K562 (cell line): ENCODE measurements around the gene ZNF157. TPM values are rescaled to one million over a fixed set of nuclear protein-coding genes. Genes with fewer than 3 reads are reported as not detected.

Experiments
- ATAC-seq: fragments of 200-7000 bp; cut with Tn5 transposase; 3 replicates; pipeline ENCODE4 v1.9.1; 2020; ENCODE audit warnings: moderate library complexity
- BruUV-seq: library from RNA; stranded (reverse); fragments of 400-500 nt; replicated peaks from 2 replicates; lab custom pipeline; 2021; lab: Mats Ljungman, UMichigan
- CTCF ChIA-PET: fragments of 300-600 bp; formaldehyde crosslinking; extraction: SDS; loops from one replicate; lab custom pipeline; 2021; ENCODE audit warnings: low intra/inter-chr PET ratio; lab: Yijun Ruan, JAX
- POLR2A ChIA-PET: fragments of 300-600, 350-650 bp; sonication (Branson Sonifier 250); formaldehyde crosslinking; extraction: SDS; loops from one replicate; lab custom pipeline; 2021; ENCODE audit warnings: antibody characterized with exemption, inconsistent platforms; lab: Yijun Ruan, JAX
- DNase-seq, 4 experiments: peaks; one replicate each; pipeline versions ENCODE4 v3.0.0 to v3.0.0-alpha.2; 2011 to 2018; ENCODE audit warnings: low spot score in 3 of 4, mixed read lengths in 3 of 4; ENCODE audit errors: extremely low read depth in 1 of 4
- FAIRE-seq: peaks from 2 replicates; lab custom pipeline; 2011; peaks lifted over from hg19 to GRCh38; lab: Jason Lieb, UNC
- H2AFZ ChIP-seq: 2 replicates; pipeline ENCODE4 v1.6.0; 2011; ENCODE audit warnings: low read depth, low read length, control low read depth, inconsistent platforms
- H3K27ac ChIP-seq: fragments of 200-600 bp; 3 replicates; pipeline ENCODE4 v1.8.0; 2011; ENCODE audit warnings: low read depth, mild to moderate bottlenecking, control low read depth, inconsistent platforms, low read length, moderate library complexity, mixed read lengths; ENCODE audit errors: extremely low read depth
- H3K27me3 ChIP-seq, 2 experiments: fragments of 300-600 bp in 1 of 2; 2 replicates in 1 of 2; 3 replicates in 1 of 2; pipeline versions ENCODE4 v1.6.0 to v1.8.0; 2011; ENCODE audit warnings: inconsistent platforms in 2 of 2, low read length in 2 of 2, mild to moderate bottlenecking in 1 of 2, mixed read lengths in 1 of 2, moderate library complexity in 1 of 2; ENCODE audit not compliant: control insufficient read depth in 2 of 2, insufficient read depth in 2 of 2
- H3K36me3 ChIP-seq: fragments of 300-600 bp; 3 replicates; pipeline ENCODE4 v1.8.0; 2011; ENCODE audit warnings: mild to moderate bottlenecking, low read length, inconsistent platforms; ENCODE audit not compliant: control insufficient read depth, insufficient read depth
- H3K4me1 ChIP-seq, 2 experiments: fragments of 200-600 bp in 1 of 2; replicated peaks in 1 of 2; 2 replicates in 1 of 2; 3 replicates in 1 of 2; pipeline versions ENCODE4 v1.5.1 to v1.8.0; 2011; ENCODE audit warnings: inconsistent platforms in 2 of 2, low read length in 2 of 2, mild to moderate bottlenecking in 1 of 2, mixed read lengths in 1 of 2, moderate library complexity in 1 of 2; ENCODE audit not compliant: control insufficient read depth in 2 of 2, insufficient read depth in 2 of 2
- H3K4me2 ChIP-seq: 2 replicates; pipeline ENCODE4 v1.6.1; 2011; ENCODE audit warnings: low read length, control low read depth, inconsistent platforms, mixed read lengths; ENCODE audit not compliant: insufficient read depth
- H3K4me3 ChIP-seq: fragments of 200-600 bp; sonication (generic), shearing (Covaris generic); 2 replicates; pipeline ENCODE4 v1.5.1; 2016; ENCODE audit warnings: control low read depth, inconsistent platforms
- H3K79me2 ChIP-seq: fragments of 200-600 bp; 3 replicates; pipeline ENCODE4 v1.8.0; 2011; ENCODE audit warnings: low read length, inconsistent platforms; ENCODE audit not compliant: control insufficient read depth, insufficient read depth
- H3K9ac ChIP-seq, 2 experiments: 2 replicates each; pipeline versions ENCODE4 v1.6.0 to v1.6.1; 2011; ENCODE audit warnings: low read depth in 2 of 2, low read length in 2 of 2, control low read depth in 1 of 2, inconsistent platforms in 1 of 2, mild to moderate bottlenecking in 1 of 2, mixed read lengths in 1 of 2; ENCODE audit not compliant: insufficient read depth in 1 of 2
- H3K9me1 ChIP-seq: one replicate; pipeline ENCODE4 v1.6.0; 2011; ENCODE audit warnings: inconsistent platforms, mild to moderate bottlenecking, low read length, moderate library complexity; ENCODE audit not compliant: control insufficient read depth, insufficient read depth
- H3K9me3 ChIP-seq: replicated peaks from 2 replicates; pipeline ENCODE4 v1.5.1; 2011; ENCODE audit warnings: low read depth, low read length, inconsistent platforms; ENCODE audit not compliant: control insufficient read depth, insufficient read depth
- H4K20me1 ChIP-seq: replicated peaks from 2 replicates; pipeline ENCODE4 v1.6.1; 2011; ENCODE audit warnings: low read length, inconsistent platforms, mixed read lengths; ENCODE audit not compliant: control insufficient read depth, insufficient read depth
- CEBPB ChIP-seq: fragments of 450-650 bp; IDR thresholded peaks from 2 replicates; pipeline ENCODE4 v1.6.1; 2016; ENCODE audit warnings: missing genetic modification characterization, missing compliant biosample characterization
- FUS ChIP-seq: fragments of 200-400 bp; formaldehyde crosslinking; optimal IDR thresholded peaks from 2 replicates; pipeline ENCODE3; 2017; ENCODE audit warnings: low read depth, low read length
- HNRNPL ChIP-seq: fragments of 200-400 bp; formaldehyde crosslinking; IDR thresholded peaks from 2 replicates; pipeline ENCODE4 v1.6.1; 2017; ENCODE audit warnings: low read depth, mild to moderate bottlenecking, low read length
- NR3C1 ChIP-seq: sonication (generic); formaldehyde crosslinking; IDR thresholded peaks from 2 replicates; pipeline ENCODE4 v1.8.1; 2022; ENCODE audit warnings: missing genetic modification reagents
- PHTF2 ChIP-seq: fragments of 250-450 bp; sonication (Bioruptor Pico); IDR thresholded peaks from 2 replicates; pipeline ENCODE4 v1.5.0; 2021; ENCODE audit warnings: mild to moderate bottlenecking
- TOE1 ChIP-seq, 2 experiments: fragments of 450-650 bp in 1 of 2; sonication (generic) in 1 of 2; formaldehyde crosslinking in 1 of 2; IDR thresholded peaks; 2 replicates each; pipeline versions ENCODE4 v1.7.1 to v1.8.0; 2016 to 2022; ENCODE audit warnings: borderline replicate concordance in 2 of 2, mild to moderate bottlenecking in 2 of 2, antibody characterized with exemption in 1 of 2, inconsistent platforms in 1 of 2, low read depth in 1 of 2, missing genetic modification reagents in 1 of 2, moderate library complexity in 1 of 2
- ZBTB17 ChIP-seq: fragments of 450-650 bp; formaldehyde crosslinking; IDR thresholded peaks from 2 replicates; pipeline ENCODE4 v1.4.0; 2020; ENCODE audit warnings: mild to moderate bottlenecking
- ZNF184 ChIP-seq: sonication (generic); formaldehyde crosslinking; IDR thresholded peaks from 2 replicates; pipeline ENCODE4 v1.5.0; 2020; ENCODE audit warnings: missing genetic modification reagents
- ZNF408 ChIP-seq: fragments of 250-450 bp; sonication (Bioruptor Pico); IDR thresholded peaks from 2 replicates; pipeline ENCODE4 v1.4.0; 2020; ENCODE audit warnings: low read depth, mild to moderate bottlenecking, moderate library complexity
- ZNF41 ChIP-seq: fragments of 250-450 bp; sonication (Bioruptor Pico); conservative IDR thresholded peaks from 2 replicates; pipeline ENCODE4 v1.4.0; 2020; ENCODE audit warnings: mild to moderate bottlenecking
- ZNF830 ChIP-seq: fragments of 250-450 bp; sonication (Bioruptor Pico); IDR thresholded peaks from 2 replicates; pipeline ENCODE4 v1.5.0; 2021; ENCODE audit warnings: mild to moderate bottlenecking
- WGBS: fragments of 100-300 bp; shearing (Covaris generic); methylation state at CpG from one replicate; pipeline ENCODE4 v1.1.6; 2016; ENCODE audit warnings: low coverage, mixed read lengths; ENCODE audit not compliant: insufficient coverage; ENCODE audit errors: missing lambda C conversion rate; 5-methylcytosine and 5-hydroxymethylcytosine counted together
- in situ Hi-C: fragments of 300-500 bp; cut with MboI; formaldehyde crosslinking; loops from 4 replicates; pipeline ENCODE4 v1.15.0; 2018; ENCODE audit warnings: inconsistent platforms, mixed read lengths
- intact Hi-C: fragments of 100-400 bp; cut with micrococcal nuclease; formaldehyde crosslinking; loops from 2 replicates; pipeline ENCODE4 v1.14.2; 2022
- polyA plus RNA-seq, 8 experiments: library from polyadenylated mRNA; depleted of rRNA in 4 of 8; stranded (reverse) in 5 of 8; unstranded in 3 of 8; fragments of >200 nt; fragmentation: Nextera tagmentation in 2 of 8; fragmentation: Illumina TruSeq in 1 of 8; extraction: Ambion mirVana in 2 of 8; extraction: Trizol in 1 of 8; gene quantifications; 2 replicates each; pipeline versions ENCODE4 v1.2.1 to v1.2.3, GENCODE V29; 2011 to 2014; ENCODE audit warnings: inconsistent platforms in 1 of 8, missing spikeins in 1 of 8
- total RNA-seq, 7 experiments: library from RNA; depleted of rRNA in 6 of 7; stranded (reverse); fragments of >200 nt in 6 of 7; fragmentation: Illumina TruSeq in 2 of 7; extraction: Trizol in 2 of 7; gene quantifications; 2 replicates each; pipeline versions ENCODE4 v1.2.1 to v1.2.3, GENCODE V29; 2011 to 2021; ENCODE audit warnings: low replicate concordance in 1 of 7
- TF ChIP-seq, protein P1 (sequence below): fragments of 250-450 bp; sonication (Bioruptor Pico); IDR thresholded peaks from 2 replicates; pipeline ENCODE4 v1.8.0; 2022; ENCODE audit warnings: moderate library complexity, mild to moderate bottlenecking, inconsistent platforms

ZNF157 gene
- total and polyA plus RNA-seq, 9 of the 15 experiments (the other 6 are each of a cell fraction or from before 2014, with no cell fraction given): 0.03 TPM; not detected in 8

DNA sequence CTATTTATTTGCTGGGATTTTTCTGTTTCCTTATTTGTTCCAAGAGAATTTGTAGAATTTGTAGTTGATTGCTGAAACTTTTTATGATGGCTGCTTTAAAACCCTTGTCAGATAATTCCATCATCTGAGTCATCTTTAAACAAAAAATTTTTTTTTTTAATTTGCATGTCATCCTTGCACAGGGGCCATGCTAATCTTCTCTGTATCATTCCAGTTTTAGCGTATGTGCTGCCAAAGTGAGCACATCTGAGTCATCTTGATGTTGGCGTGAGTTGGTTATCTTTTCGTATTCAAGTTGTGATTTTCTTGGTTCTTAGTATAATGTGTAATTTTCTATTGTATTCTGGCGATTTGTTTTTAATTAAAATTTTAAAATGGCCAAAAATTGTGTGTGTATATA is 18.7 kb upstream of the ZNF157 start:
- no peak for TF ChIP-seq ZBTB17
- no peak for TF ChIP-seq ZNF184 (CRISPR knock-in tag)
- TF ChIP-seq ZNF830 (CRISPR knock-in tag): no peak
- TF ChIP-seq CEBPB: no peak
- no peak for TF ChIP-seq FUS
- TF ChIP-seq, protein P1, sequence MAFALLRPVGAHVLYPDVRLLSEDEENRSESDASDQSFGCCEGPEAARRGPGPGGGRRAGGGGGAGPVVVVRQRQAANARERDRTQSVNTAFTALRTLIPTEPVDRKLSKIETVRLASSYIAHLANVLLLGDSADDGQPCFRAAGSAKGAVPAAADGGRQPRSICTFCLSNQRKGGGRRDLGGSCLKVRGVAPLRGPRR (CRISPR knock-in tag): no peak
- TF ChIP-seq ZNF408 (CRISPR knock-in tag): no peak
- TF ChIP-seq NR3C1: no peak
- no peak for TF ChIP-seq TOE1 (IDR thresholded peaks at IDR 0.05; ENCODE audit: borderline replicate concordance)
- TF ChIP-seq TOE1 (CRISPR knock-in tag; IDR thresholded peaks at IDR 0.05; ENCODE audit: borderline replicate concordance, low read depth): no peak
- TF ChIP-seq HNRNPL: no peak
- no peak for TF ChIP-seq ZNF41
- no peak for TF ChIP-seq PHTF2 (CRISPR knock-in tag)
- TF ChIP-seq, all 486 proteins: peak for 0
- no peak overlapping the region for H3K27ac ChIP-seq
- no peak overlapping the region for H3K4me2 ChIP-seq
- WGBS: 1% methylated on average over 4 of the region's 4 CpGs
- ATAC-seq: no peak
- H3K9me3 ChIP-seq: no peaks in the 10 kb centered on the region
- no peaks in the 10 kb centered on the region for H3K36me3 ChIP-seq
- H4K20me1 ChIP-seq: no peaks in the 10 kb centered on the region
- no peak for DNase-seq
- H3K27me3 ChIP-seq: 0 out of 5 replicates have a peak, but pooled peaks cover 0 to 4% of the 10 kb centered on the region in 2 experiments
- H3K9me1 ChIP-seq: no peaks in the 10 kb centered on the region
- no peaks in the 10 kb centered on the region for H3K4me1 ChIP-seq
- H2AFZ ChIP-seq: no peak overlapping the region
- ChIA-PET CTCF (no interaction called here), POLR2A (no interaction called here)
- no peak overlapping the region for H3K4me3 ChIP-seq
- intact Hi-C loops (no loop called here), in situ Hi-C loops (no loop called here)
- H3K9ac ChIP-seq: no peak overlapping the region
- FAIRE-seq: no peak
- no TSS peak for BruUV-seq
- H3K79me2 ChIP-seq: no peaks in the 10 kb centered on the region
